GM12891 (cell line): ENCODE measurements around the gene ATRNL1.

Experiments used
- PAX5 ChIP-seq: IDR thresholded peaks from 2 replicates; pipeline ENCODE4 v1.6.1; 2011; ENCODE audit warnings: low read length, moderate library complexity, mild to moderate bottlenecking; ENCODE audit not compliant: insufficient read depth, severe bottlenecking
- POLR2A ChIP-seq: IDR thresholded peaks from 2 replicates; pipeline ENCODE4 v1.6.1; 2011; ENCODE audit warnings: low read depth, low read length, control low read depth
- POLR2AphosphoS5 ChIP-seq: IDR thresholded peaks from 2 replicates; pipeline ENCODE4 v1.6.1; 2011; ENCODE audit warnings: low read depth, low read length, control low read depth
- POU2F2 ChIP-seq: IDR thresholded peaks from 2 replicates; pipeline ENCODE4 v1.6.1; 2011; ENCODE audit warnings: low read depth, mild to moderate bottlenecking, control low read depth, low read length, moderate library complexity
- SPI1 ChIP-seq: IDR thresholded peaks from 2 replicates; pipeline ENCODE4 v1.6.1; 2011; ENCODE audit warnings: low read depth, low read length, control low read depth
- TAF1 ChIP-seq: IDR thresholded peaks from 2 replicates; pipeline ENCODE4 v1.6.1; 2011; ENCODE audit warnings: low read depth, low read length, control low read depth

GRCh38 chr10:115951242-115951641 is 858.1 kb downstream of the ATRNL1 start:
- TF ChIP-seq POLR2A (no peak), SPI1 (no peak), POLR2AphosphoS5 (no peak), TAF1 (no peak), POU2F2 (no peak), PAX5 (no peak)
